GM12891 (cell line): ENCODE results near the gene FRMPD4.

Source experiments
- POLR2A ChIP-seq: IDR thresholded peaks from 2 replicates; pipeline ENCODE4 v1.6.1; 2011; ENCODE audit warnings: low read depth, low read length, control low read depth
- POLR2AphosphoS5 ChIP-seq: IDR thresholded peaks from 2 replicates; pipeline ENCODE4 v1.6.1; 2011; ENCODE audit warnings: low read depth, low read length, control low read depth
- TAF1 ChIP-seq: IDR thresholded peaks from 2 replicates; pipeline ENCODE4 v1.6.1; 2011; ENCODE audit warnings: low read depth, low read length, control low read depth

DNA sequence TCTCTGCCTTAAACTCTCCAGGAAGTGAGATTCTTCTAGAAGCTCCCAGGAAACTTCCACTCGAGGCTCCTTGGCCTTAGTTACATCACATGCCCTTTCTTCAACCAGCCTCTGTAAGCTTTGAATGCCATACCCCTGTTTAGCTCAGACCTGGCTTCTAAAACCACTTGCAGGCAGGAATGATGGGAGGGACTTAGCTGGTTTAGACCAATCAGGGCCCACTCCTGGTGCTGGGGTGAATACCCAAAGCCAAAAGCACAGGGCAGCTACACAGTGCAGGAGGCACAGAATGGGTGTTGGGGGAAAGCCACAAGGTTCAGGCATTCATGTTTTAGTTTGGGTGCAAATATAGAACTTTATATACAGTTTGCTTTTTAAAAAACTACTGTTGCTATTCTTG, 296.2 kb downstream of the FRMPD4 start:
- TF ChIP-seq POLR2A (no peak), POLR2AphosphoS5 (no peak), TAF1 (no peak)
